H1 (cell line): ENCODE measurements around the gene C12orf42. TPM values are rescaled to one million over a fixed set of nuclear protein-coding genes. Genes with fewer than 3 reads are reported as not detected.

ENCODE experiments used
- CTCF ChIA-PET: fragments of 300-600 bp; sonication (Branson Sonifier 250); formaldehyde crosslinking; loops from one replicate; lab custom pipeline; 2021; ENCODE audit not compliant: partially characterized antibody; lab: Charles Lee
- POLR2A ChIA-PET: fragments of 300-600 bp; sonication (Branson Sonifier 250); formaldehyde crosslinking; loops from one replicate; lab custom pipeline; 2021; ENCODE audit warnings: inconsistent platforms; ENCODE audit not compliant: partially characterized antibody; lab: Charles Lee
- DNase-seq, 2 experiments: peaks; one replicate each; pipeline versions ENCODE4 v3.0.0 to v3.0.0-alpha.2; 2010 to 2022; ENCODE audit warnings: low spot score in 2 of 2, low read depth in 1 of 2, mixed read lengths in 1 of 2
- FAIRE-seq: peaks from 2 replicates; lab custom pipeline; 2011; peaks lifted over from hg19 to GRCh38; lab: Jason Lieb, UNC
- H2AFZ ChIP-seq: 2 replicates; pipeline ENCODE4 v1.8.1; 2012; ENCODE audit warnings: low read length, inconsistent platforms
- H2AK5ac ChIP-seq: 2 replicates; pipeline ENCODE4 v1.6.1; 2013; ENCODE audit warnings: low read depth, low read length
- H2BK120ac ChIP-seq: replicated peaks from 2 replicates; pipeline ENCODE3; 2013; ENCODE audit warnings: low read depth, low read length, inconsistent platforms
- H2BK12ac ChIP-seq: 2 replicates; pipeline ENCODE4 v1.6.1; 2013; ENCODE audit warnings: low read depth, low read length
- H2BK15ac ChIP-seq: 2 replicates; pipeline ENCODE4 v1.6.1; 2013; ENCODE audit warnings: low read length
- H2BK20ac ChIP-seq: 2 replicates; pipeline ENCODE4 v1.6.1; 2013; ENCODE audit warnings: low read length
- H2BK5ac ChIP-seq: 2 replicates; pipeline ENCODE4 v1.6.1; 2013; ENCODE audit warnings: low read depth, low read length
- H3K14ac ChIP-seq: 2 replicates; pipeline ENCODE4 v1.6.1; 2013; ENCODE audit warnings: inconsistent platforms; ENCODE audit not compliant: insufficient read length
- H3K18ac ChIP-seq: 2 replicates; pipeline ENCODE4 v1.6.1; 2013; ENCODE audit warnings: low read length; ENCODE audit errors: extremely low read depth
- H3K23ac ChIP-seq: 2 replicates; pipeline ENCODE4 v1.6.1; 2013; ENCODE audit warnings: inconsistent platforms; ENCODE audit not compliant: insufficient read length
- H3K23me2 ChIP-seq: 2 replicates; pipeline ENCODE4 v1.6.1; 2013; ENCODE audit warnings: low read depth, low read length
- H3K27ac ChIP-seq: 2 replicates; pipeline ENCODE4 v1.6.1; 2011; ENCODE audit warnings: low read depth, low read length, inconsistent platforms
- H3K27me3 ChIP-seq, 4 experiments: replicated peaks in 1 of 4; 1 replicate in 1 of 4; 2 replicates in 3 of 4; pipeline versions ENCODE4 v1.6.1 to v1.8.1; 2011 to 2013; ENCODE audit warnings: low read length in 3 of 4, mild to moderate bottlenecking in 3 of 4, inconsistent platforms in 2 of 4, mixed read lengths in 2 of 4, moderate library complexity in 1 of 4; ENCODE audit not compliant: control insufficient read depth in 3 of 4, insufficient read depth in 3 of 4; ENCODE audit errors: extremely low read depth in 1 of 4
- H3K36me3 ChIP-seq, 4 experiments: 2 replicates each; pipeline versions ENCODE4 v1.6.1 to v1.8.1; 2011 to 2013; ENCODE audit warnings: mild to moderate bottlenecking in 4 of 4, low read length in 3 of 4, moderate library complexity in 2 of 4, control low read depth in 1 of 4, inconsistent platforms in 1 of 4; ENCODE audit not compliant: insufficient read depth in 4 of 4, control insufficient read depth in 2 of 4
- H3K4ac ChIP-seq: replicated peaks from 2 replicates; pipeline ENCODE3; 2013; ENCODE audit warnings: low read length, low read depth, mixed read lengths, inconsistent platforms; ENCODE audit not compliant: insufficient read length
- H3K4me1 ChIP-seq, 4 experiments: replicated peaks in 1 of 4; 1 replicate in 1 of 4; 2 replicates in 3 of 4; pipeline versions ENCODE4 v1.6.1 to v1.8.1; 2011 to 2013; ENCODE audit warnings: low read length in 3 of 4, inconsistent platforms in 2 of 4, mixed read lengths in 1 of 4; ENCODE audit not compliant: insufficient read depth in 4 of 4, control insufficient read depth in 3 of 4
- H3K4me2 ChIP-seq, 2 experiments: 2 replicates each; pipeline versions ENCODE4 v1.6.1 to v1.8.1; 2011 to 2013; ENCODE audit warnings: low read depth in 2 of 2, low read length in 2 of 2, control low read depth in 1 of 2, inconsistent platforms in 1 of 2, mild to moderate bottlenecking in 1 of 2; ENCODE audit not compliant: insufficient read depth in 1 of 2
- H3K4me3 ChIP-seq, 4 experiments: fragments of 200-600, 300-600 bp in 1 of 4; sonication (generic), shearing (Covaris generic), sonication (Bioruptor Twin) in 1 of 4; 2 replicates each; pipeline versions ENCODE4 v1.5.1 to v1.8.1; 2011 to 2016; ENCODE audit warnings: low read length in 4 of 4, low read depth in 3 of 4, control low read depth in 2 of 4, inconsistent platforms in 2 of 4, mild to moderate bottlenecking in 2 of 4, mixed read lengths in 1 of 4, moderate library complexity in 1 of 4; ENCODE audit not compliant: insufficient read depth in 2 of 4; ENCODE audit errors: extremely low read depth in 1 of 4
- H3K56ac ChIP-seq: replicated peaks from 2 replicates; pipeline ENCODE3; 2013; ENCODE audit warnings: low read depth, mild to moderate bottlenecking, mixed read lengths, low read length, inconsistent platforms; ENCODE audit not compliant: insufficient read length
- H3K79me1 ChIP-seq: 2 replicates; pipeline ENCODE4 v1.6.1; 2013; ENCODE audit warnings: low read depth, low read length, control low read depth
- H3K79me2 ChIP-seq, 2 experiments: 2 replicates each; pipeline versions ENCODE4 v1.6.1 to v1.8.1; 2012 to 2013; ENCODE audit warnings: low read length in 2 of 2, mild to moderate bottlenecking in 2 of 2, inconsistent platforms in 1 of 2; ENCODE audit not compliant: insufficient read depth in 2 of 2, control insufficient read depth in 1 of 2
- H3K9ac ChIP-seq, 4 experiments: replicated peaks in 1 of 4; 1 replicate in 1 of 4; 2 replicates in 3 of 4; pipeline versions ENCODE4 v1.6.1 to v1.8.1; 2011 to 2013; ENCODE audit warnings: low read depth in 3 of 4, low read length in 3 of 4, control low read depth in 2 of 4, mild to moderate bottlenecking in 2 of 4, moderate library complexity in 2 of 4, inconsistent platforms in 1 of 4; ENCODE audit errors: extremely low read depth in 1 of 4
- H3K9me3 ChIP-seq, 2 experiments: 2 replicates each; pipeline versions ENCODE4 v1.6.1 to v1.8.1; 2012 to 2013; ENCODE audit warnings: mild to moderate bottlenecking in 2 of 2, moderate library complexity in 2 of 2, control low read depth in 1 of 2, inconsistent platforms in 1 of 2, low read depth in 1 of 2, low read length in 1 of 2, mixed read lengths in 1 of 2; ENCODE audit not compliant: insufficient read depth in 2 of 2
- H4K20me1 ChIP-seq, 2 experiments: replicated peaks in 1 of 2; 2 replicates each; pipeline versions ENCODE3 to v1.8.1; 2011 to 2013; ENCODE audit warnings: inconsistent platforms in 2 of 2, low read length in 2 of 2, mild to moderate bottlenecking in 1 of 2; ENCODE audit not compliant: insufficient read depth in 2 of 2, control insufficient read depth in 1 of 2
- H4K5ac ChIP-seq: 2 replicates; pipeline ENCODE4 v1.6.1; 2013; ENCODE audit warnings: low read length, low read depth, mixed read lengths, inconsistent platforms; ENCODE audit not compliant: insufficient read length
- H4K8ac ChIP-seq: 2 replicates; pipeline ENCODE4 v1.8.0; 2013; ENCODE audit warnings: mild to moderate bottlenecking, moderate library complexity, low read length, inconsistent platforms; ENCODE audit not compliant: insufficient read depth; ENCODE audit errors: extremely low read depth
- H4K91ac ChIP-seq: replicated peaks from 2 replicates; pipeline ENCODE3; 2013; ENCODE audit warnings: low read length, mixed read lengths, inconsistent platforms; ENCODE audit not compliant: insufficient read length
- CHD2 ChIP-seq: IDR thresholded peaks from 2 replicates; pipeline ENCODE4 v1.6.1; 2012; ENCODE audit warnings: low read length, improper control_type of control experiment
- EGR1 ChIP-seq: IDR thresholded peaks from 2 replicates; pipeline ENCODE4 v1.6.1; 2011; ENCODE audit warnings: low read depth, low read length, borderline replicate concordance
- GABPA ChIP-seq: IDR thresholded peaks from 2 replicates; pipeline ENCODE4 v1.6.1; 2011; ENCODE audit warnings: mild to moderate bottlenecking, low read length, moderate library complexity, borderline replicate concordance; ENCODE audit not compliant: insufficient read depth
- HDAC2 ChIP-seq, 2 experiments: fragments of 300-600 bp in 1 of 2; sonication (generic) in 1 of 2; IDR thresholded peaks; 2 replicates each; pipeline ENCODE4 v1.6.1; 2011 to 2012; ENCODE audit warnings: low read depth in 2 of 2, low read length in 2 of 2, mild to moderate bottlenecking in 2 of 2, moderate library complexity in 2 of 2, borderline replicate concordance in 1 of 2, inconsistent platforms in 1 of 2
- KDM4A ChIP-seq: IDR thresholded peaks from one replicate; pipeline ENCODE4 v1.7.1; 2012; ENCODE audit warnings: low read depth, mild to moderate bottlenecking, moderate library complexity, low read length, inconsistent platforms; ENCODE audit not compliant: severe bottlenecking
- KDM5A ChIP-seq: fragments of 200-600 bp; IDR thresholded peaks from 2 replicates; pipeline ENCODE4 v1.7.1; 2012; ENCODE audit warnings: mild to moderate bottlenecking, low read length, inconsistent platforms, mixed read lengths
- PHF8 ChIP-seq: fragments of 200-600 bp; sonication (generic); conservative IDR thresholded peaks from 2 replicates; pipeline ENCODE4 v1.7.1; 2012; ENCODE audit warnings: low read depth, mild to moderate bottlenecking, inconsistent platforms, low read length, moderate library complexity
- RNF2 ChIP-seq: fragments of 200-900, 300-1000 bp; sonication (generic); IDR thresholded peaks from 2 replicates; pipeline ENCODE4 v1.7.1; 2016; ENCODE audit warnings: borderline replicate concordance, low read depth, mild to moderate bottlenecking, antibody characterized with exemption, low read length; ENCODE audit not compliant: poor library complexity, severe bottlenecking; ENCODE audit errors: missing control alignments
- SIN3A ChIP-seq, 2 experiments: IDR thresholded peaks in 1 of 2; conservative IDR thresholded peaks in 1 of 2; 2 replicates each; pipeline ENCODE4 v1.6.1; 2011 to 2012; ENCODE audit warnings: low read length in 2 of 2, improper control_type of control experiment in 1 of 2, low read depth in 1 of 2, mild to moderate bottlenecking in 1 of 2
- SP1 ChIP-seq: IDR thresholded peaks from 2 replicates; pipeline ENCODE4 v1.6.1; 2011; ENCODE audit warnings: low read depth, low read length
- SRF ChIP-seq: IDR thresholded peaks from 2 replicates; pipeline ENCODE4 v1.6.1; 2011; ENCODE audit warnings: mild to moderate bottlenecking, low read depth, low read length, moderate library complexity
- TCF12 ChIP-seq: IDR thresholded peaks from 2 replicates; pipeline ENCODE4 v1.6.1; 2011; ENCODE audit warnings: low read depth, mild to moderate bottlenecking, low read length
- WGBS, 2 experiments: shearing (Covaris generic) in 1 of 2; methylation state at CpG; one replicate each; pipeline versions ENCODE4 v1.1.6 to v1.1.7; 2013 to 2015; ENCODE audit warnings: low lambda C conversion rate in 2 of 2, mixed read lengths in 2 of 2, inconsistent platforms in 1 of 2, low coverage in 1 of 2, missing lambda C conversion rate in 1 of 2; ENCODE audit not compliant: insufficient replicate concordance in 2 of 2, insufficient coverage in 1 of 2, insufficient read length in 1 of 2; ENCODE audit errors: extremely low coverage in 1 of 2, missing lambda C conversion rate in 1 of 2; 5-methylcytosine and 5-hydroxymethylcytosine counted together
- polyA plus RNA-seq, 7 experiments: library from polyadenylated mRNA; depleted of rRNA in 3 of 7; stranded (reverse) in 5 of 7; unstranded in 2 of 7; fragments of >200 nt in 5 of 7; fragments of 200-250 nt in 2 of 7; gene quantifications; 1 replicate in 5 of 7; 2 replicates in 1 of 7; 4 replicates in 1 of 7; pipeline versions ENCODE4 v1.2.1 to v1.2.3, GENCODE V29; 2011 to 2013; ENCODE audit warnings: missing spikeins in 2 of 7, mixed read lengths in 2 of 7
- total RNA-seq: library from RNA; stranded (reverse); fragmentation: NEBNext Ultra II Directional; extraction: Animal tissue kit (Norgen Biotek cat#: 25700); gene quantifications from 2 replicates; pipeline ENCODE4 v1.2.1, GENCODE V29; 2021
- TF ChIP-seq, protein P1 (sequence below): IDR thresholded peaks from 2 replicates; pipeline ENCODE4 v1.6.1; 2012; ENCODE audit warnings: inconsistent platforms

The C12orf42 gene
- total and polyA plus RNA-seq, 2 of the 8 experiments (the other 6 are each of a cell fraction or from before 2014, with no cell fraction given): 0.05 TPM; not detected in 1

- no peaks in the 10 kb centered on the region for H3K27me3 ChIP-seq
- 78% methylated on average over 1 of the region's 1 CpG; no CpG with 5 or more reads in 1 of the 2 experiments for WGBS, 2 experiments
- H3K56ac ChIP-seq: no peak overlapping the region
- FAIRE-seq (no peak), DNase-seq (no peak)
- H2AK5ac ChIP-seq: no peak overlapping the region
- H3K4me1 ChIP-seq: no peaks in the 10 kb centered on the region
- POLR2A ChIA-PET: no interaction called here
- no peak overlapping the region for H2BK5ac ChIP-seq
- no peak overlapping the region for H2AFZ ChIP-seq
- no peak overlapping the region for H2BK20ac ChIP-seq
- peaks cover 2% of the 10 kb centered on the region; the same call in 1 of the 2 replicates for H3K23me2 ChIP-seq
- no peak overlapping the region for H3K23ac ChIP-seq
- no peak overlapping the region for H2BK12ac ChIP-seq
- H4K20me1 ChIP-seq: no peaks in the 10 kb centered on the region
- H2BK15ac ChIP-seq: no peak overlapping the region
- H3K27ac ChIP-seq: no peak overlapping the region
- H3K4me2 ChIP-seq: no peak overlapping the region
- no peak overlapping the region for H3K9ac ChIP-seq
- no peaks in the 10 kb centered on the region for H3K79me1 ChIP-seq
- no peak overlapping the region for H3K4ac ChIP-seq
- H4K8ac ChIP-seq: no peak overlapping the region
- CTCF ChIA-PET: no interaction called here
- H3K18ac ChIP-seq: no peak overlapping the region
- H4K5ac ChIP-seq: no peak overlapping the region
- no peak overlapping the region for H3K4me3 ChIP-seq
- H2BK120ac ChIP-seq: no peak overlapping the region
- H4K91ac ChIP-seq: no peak overlapping the region
- H3K9me3 ChIP-seq: no peaks in the 10 kb centered on the region
- H3K14ac ChIP-seq: no peak overlapping the region
- no peaks in the 10 kb centered on the region for H3K79me2 ChIP-seq
- no peaks in the 10 kb centered on the region for H3K36me3 ChIP-seq
- TF ChIP-seq GABPA (no peak), HDAC2 (IDR thresholded peaks at IDR 0.05; ENCODE audit: borderline replicate concordance in 1 of 2, low read depth in 2 of 2, low read length in 2 of 2) (no peak), TCF12 (no peak), EGR1 (no peak), KDM5A (no peak), KDM4A (no peak), RNF2 (no peak), SRF (no peak), SIN3A (conservative IDR thresholded peaks at IDR 0.05 in 1 of 2, IDR thresholded peaks at IDR 0.05 in 1 of 2; ENCODE audit: low read depth in 1 of 2, low read length in 2 of 2) (no peak), PHF8 (no peak), SP1 (no peak), CHD2 (no peak)
- TF ChIP-seq, protein P1, sequence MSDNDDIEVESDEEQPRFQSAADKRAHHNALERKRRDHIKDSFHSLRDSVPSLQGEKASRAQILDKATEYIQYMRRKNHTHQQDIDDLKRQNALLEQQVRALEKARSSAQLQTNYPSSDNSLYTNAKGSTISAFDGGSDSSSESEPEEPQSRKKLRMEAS: no peak
Observed at GRCh38 chr12:103382736-103383346, 112.9 kb downstream of the C12orf42 start.
